WERI-Rb-1 (cell line): ENCODE results near the gene TARBP2.

Experiments used
- DNase-seq: peaks from one replicate; pipeline ENCODE4 v3.0.0-alpha.2; 2020
- H3K27ac ChIP-seq: fragments of 250-450 bp; sonication (Bioruptor Pico); 2 replicates; pipeline ENCODE4 v1.5.1; 2020; ENCODE audit warnings: mild to moderate bottlenecking, moderate library complexity
- H3K27me3 ChIP-seq: fragments of 250-450 bp; sonication (Bioruptor Pico); 2 replicates; pipeline ENCODE4 v1.5.1; 2021; ENCODE audit warnings: mild to moderate bottlenecking, low read depth, moderate library complexity; ENCODE audit not compliant: insufficient read depth, severe bottlenecking
- H3K36me3 ChIP-seq: fragments of 250-450 bp; sonication (Bioruptor Pico); 2 replicates; pipeline ENCODE4 v1.5.1; 2020; ENCODE audit warnings: mild to moderate bottlenecking, moderate library complexity
- H3K4me3 ChIP-seq: 2 replicates; pipeline ENCODE4 v1.5.1; 2011; ENCODE audit warnings: low read depth, mild to moderate bottlenecking, control low read depth, low read length
- H3K9me3 ChIP-seq: fragments of 250-450 bp; sonication (Bioruptor Pico); 2 replicates; pipeline ENCODE4 v1.5.1; 2021; ENCODE audit warnings: mild to moderate bottlenecking, moderate library complexity; ENCODE audit not compliant: severe bottlenecking
- TF ChIP-seq, protein P1 (sequence below): IDR thresholded peaks from 2 replicates; pipeline ENCODE4 v1.5.1; 2011; ENCODE audit warnings: low read depth, mild to moderate bottlenecking, control low read depth, inconsistent platforms, low read length

Gene TARBP2

DNA sequence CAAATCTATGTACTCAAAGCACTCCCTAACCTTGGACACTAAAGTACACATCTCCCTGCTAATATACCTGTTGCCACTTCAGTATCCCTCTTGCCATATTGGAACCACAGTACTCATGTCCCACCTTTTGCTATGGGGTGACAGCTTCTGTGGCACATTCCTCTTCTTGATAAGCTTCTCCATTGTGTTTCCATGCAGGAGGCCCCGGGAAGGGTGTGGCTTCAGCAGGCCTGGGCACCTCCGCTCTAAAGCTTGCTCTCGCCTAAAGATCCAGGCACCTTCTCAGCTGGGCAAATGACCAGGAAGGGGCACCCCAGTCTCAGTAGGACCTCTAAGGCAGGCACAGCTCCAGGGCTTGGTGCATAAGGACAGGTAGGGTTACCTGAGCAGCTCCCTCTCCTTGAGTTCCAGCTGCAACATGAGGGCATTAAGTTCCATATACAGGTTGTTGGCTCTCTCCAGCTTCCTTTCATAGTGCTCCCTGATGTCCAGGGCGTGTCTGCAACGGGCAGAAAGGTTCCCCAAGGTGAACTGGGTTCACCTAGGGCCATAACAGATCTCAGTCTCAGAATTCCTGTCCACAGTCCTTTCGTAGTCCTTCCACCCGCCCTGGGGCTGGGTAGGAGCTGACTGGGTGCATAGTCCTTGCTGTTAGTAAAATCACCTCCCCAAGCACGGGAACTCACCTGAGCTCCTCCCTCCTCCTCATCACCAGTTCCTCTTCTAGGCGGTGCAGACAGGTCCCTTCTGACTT is 17.7 kb upstream of the TARBP2 start:
- Histone ChIP-seq H3K27me3 (no peaks in the 10 kb centered on the region), H3K27ac (no peak overlapping the region), H3K9me3 (no peaks in the 10 kb centered on the region), H3K36me3 (peaks cover 87% of the 10 kb centered on the region), H3K4me3 (no peak overlapping the region)
- no peak for DNase-seq
- TF ChIP-seq, protein P1, sequence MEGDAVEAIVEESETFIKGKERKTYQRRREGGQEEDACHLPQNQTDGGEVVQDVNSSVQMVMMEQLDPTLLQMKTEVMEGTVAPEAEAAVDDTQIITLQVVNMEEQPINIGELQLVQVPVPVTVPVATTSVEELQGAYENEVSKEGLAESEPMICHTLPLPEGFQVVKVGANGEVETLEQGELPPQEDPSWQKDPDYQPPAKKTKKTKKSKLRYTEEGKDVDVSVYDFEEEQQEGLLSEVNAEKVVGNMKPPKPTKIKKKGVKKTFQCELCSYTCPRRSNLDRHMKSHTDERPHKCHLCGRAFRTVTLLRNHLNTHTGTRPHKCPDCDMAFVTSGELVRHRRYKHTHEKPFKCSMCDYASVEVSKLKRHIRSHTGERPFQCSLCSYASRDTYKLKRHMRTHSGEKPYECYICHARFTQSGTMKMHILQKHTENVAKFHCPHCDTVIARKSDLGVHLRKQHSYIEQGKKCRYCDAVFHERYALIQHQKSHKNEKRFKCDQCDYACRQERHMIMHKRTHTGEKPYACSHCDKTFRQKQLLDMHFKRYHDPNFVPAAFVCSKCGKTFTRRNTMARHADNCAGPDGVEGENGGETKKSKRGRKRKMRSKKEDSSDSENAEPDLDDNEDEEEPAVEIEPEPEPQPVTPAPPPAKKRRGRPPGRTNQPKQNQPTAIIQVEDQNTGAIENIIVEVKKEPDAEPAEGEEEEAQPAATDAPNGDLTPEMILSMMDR: no peak

DNA sequence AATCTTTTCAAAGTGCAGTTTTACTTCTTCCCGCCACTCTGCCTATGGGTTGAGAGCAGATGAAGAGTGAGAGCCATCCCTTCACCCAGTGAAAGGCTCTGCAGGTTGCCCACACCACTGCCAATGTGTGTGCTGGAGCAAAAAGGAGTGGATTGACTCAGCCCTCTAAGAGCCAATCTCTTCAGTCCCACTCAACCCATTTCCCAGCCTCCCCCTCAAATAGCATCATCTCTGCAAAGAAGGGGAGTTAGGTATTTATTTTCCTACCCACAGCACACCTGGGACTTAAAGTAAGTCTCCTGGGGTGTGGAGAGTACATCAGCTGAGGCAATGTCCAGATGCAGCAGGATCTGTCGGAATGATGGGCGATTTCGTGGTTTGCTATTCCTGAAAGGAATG is 17.1 kb upstream of the TARBP2 start:
- Histone ChIP-seq H3K27ac (no peak overlapping the region), H3K4me3 (no peak overlapping the region), H3K36me3 (peaks cover 81% of the 10 kb centered on the region), H3K27me3 (no peaks in the 10 kb centered on the region), H3K9me3 (no peaks in the 10 kb centered on the region)
- TF ChIP-seq, protein P1: no peak
- DNase-seq: no peak

DNA sequence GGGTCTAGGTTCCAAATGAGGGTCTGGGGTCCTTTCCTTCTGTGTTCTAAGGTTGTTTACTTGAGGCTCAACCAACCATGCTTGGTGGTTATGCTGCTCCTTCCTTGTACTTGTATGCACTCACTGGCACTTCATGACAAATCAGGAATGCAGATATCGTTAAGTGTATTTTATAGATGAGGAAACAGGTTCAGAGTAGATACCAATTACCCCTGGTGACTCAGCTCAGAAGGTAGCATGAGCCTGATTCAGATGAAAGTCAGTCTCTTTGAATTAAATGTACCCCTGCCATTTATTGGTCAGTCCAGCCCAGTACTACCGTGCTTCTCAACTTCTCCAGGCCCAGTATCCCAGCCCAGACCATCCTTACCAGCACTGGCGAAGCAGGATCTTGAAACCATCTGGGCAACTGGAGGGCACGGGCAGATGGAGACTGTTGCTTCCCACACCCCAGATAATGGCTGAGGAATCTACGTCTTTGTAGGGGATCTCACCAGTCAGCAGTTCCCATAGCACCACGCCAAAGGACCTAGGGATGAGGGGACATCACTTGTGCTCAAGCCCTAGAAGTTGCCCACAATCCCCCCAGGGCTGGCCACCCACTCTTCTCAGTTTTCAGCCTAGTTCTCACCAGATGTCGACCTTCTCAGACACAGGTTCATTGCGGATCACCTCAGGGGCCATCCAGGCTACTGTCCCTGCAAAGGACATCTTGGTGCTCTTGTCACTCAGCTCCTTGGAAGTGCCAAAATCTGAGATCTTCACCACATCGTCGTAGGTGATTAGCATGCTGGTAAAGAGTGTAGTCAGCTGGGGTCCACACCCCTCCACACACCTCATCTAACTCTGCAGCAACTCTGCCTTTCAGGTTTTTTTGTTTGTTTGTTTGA is 16.2 kb upstream of the TARBP2 start:
- H3K36me3 ChIP-seq: peaks cover 73% of the 10 kb centered on the region
- H3K27ac ChIP-seq: no peak overlapping the region
- H3K4me3 ChIP-seq: no peak overlapping the region
- no peaks in the 10 kb centered on the region for H3K27me3 ChIP-seq
- DNase-seq: no peak
- no peaks in the 10 kb centered on the region for H3K9me3 ChIP-seq
- TF ChIP-seq, protein P1: no peak

DNA sequence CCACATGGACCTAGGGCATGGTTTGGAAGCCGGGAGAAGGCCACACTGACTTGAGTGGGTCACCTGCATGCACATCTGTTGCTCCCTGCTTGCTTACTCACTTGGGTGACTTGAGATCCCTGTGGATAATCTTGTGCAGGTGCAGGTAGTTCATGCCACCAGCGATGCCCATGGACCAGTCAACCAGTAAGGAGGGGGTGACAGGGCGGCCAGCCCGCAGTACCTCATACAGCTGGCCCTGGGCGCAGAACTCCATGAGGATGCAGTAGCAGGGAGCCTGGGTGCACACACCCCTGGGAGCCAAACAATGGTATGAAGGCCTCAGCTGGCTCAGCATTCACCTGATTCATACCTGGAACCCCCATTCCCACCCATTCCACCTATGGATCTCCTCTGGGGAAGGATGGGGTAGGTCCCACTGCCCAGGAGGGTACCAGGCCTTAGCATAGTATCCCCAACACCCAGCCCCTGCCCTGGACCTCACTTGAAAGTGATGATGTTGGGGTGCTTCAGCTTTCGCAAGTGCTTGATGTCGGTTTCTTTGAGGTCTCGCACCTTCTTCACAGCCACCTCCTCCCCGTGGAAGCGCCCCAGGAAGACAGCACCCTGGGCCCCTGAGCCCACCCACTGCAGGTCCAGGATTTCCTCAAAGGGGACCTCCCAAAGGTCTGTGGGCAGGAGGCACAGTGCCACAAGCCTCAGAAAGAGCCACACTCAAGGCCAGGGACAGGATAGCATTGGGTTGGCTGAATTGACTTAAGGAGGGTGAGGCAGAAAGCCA is 14.9 kb upstream of the TARBP2 start:
- no peaks in the 10 kb centered on the region for H3K27me3 ChIP-seq
- no peak overlapping the region for H3K27ac ChIP-seq
- peaks cover 63% of the 10 kb centered on the region for H3K36me3 ChIP-seq
- no peak overlapping the region for H3K4me3 ChIP-seq
- TF ChIP-seq, protein P1: no peak
- H3K9me3 ChIP-seq: no peaks in the 10 kb centered on the region
- no peak for DNase-seq

DNA sequence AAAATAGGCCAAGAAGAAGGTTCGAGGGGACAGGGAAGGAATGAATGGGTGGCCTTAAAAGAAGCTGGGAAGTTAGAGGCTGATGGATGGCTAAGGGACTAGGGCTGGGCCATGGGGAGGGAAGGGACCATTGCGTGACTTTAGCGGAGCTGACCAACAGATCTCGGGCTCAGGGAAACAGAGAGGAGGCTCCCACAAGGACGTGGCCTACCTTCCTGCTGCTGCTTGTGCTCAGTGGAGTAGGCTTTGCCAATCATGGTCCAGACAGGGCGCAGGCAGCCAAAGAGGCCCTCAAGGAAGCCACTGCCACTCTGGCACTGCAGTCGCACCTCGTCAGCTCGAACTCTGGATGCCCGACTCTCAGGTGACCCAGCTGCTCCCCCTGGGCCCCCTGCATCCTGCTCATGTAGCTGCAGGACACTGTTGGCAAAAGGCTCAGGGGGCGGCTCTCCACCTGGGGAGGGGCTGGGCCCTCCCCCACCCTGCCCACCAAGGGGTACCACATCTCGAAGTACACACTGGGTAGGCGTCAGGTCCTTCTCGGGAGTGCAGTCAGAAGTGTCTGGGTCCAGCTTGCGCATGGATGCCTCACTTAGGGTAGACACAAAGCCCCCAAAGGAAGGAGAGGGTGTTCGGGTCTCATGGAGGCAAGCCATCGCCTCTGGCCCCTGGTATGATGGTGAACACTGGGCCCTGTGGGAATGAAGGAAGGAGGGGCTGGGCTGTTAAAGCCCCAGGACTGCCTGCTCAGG is 14.2 kb upstream of the TARBP2 start:
- Histone ChIP-seq H3K27ac (no peak overlapping the region), H3K9me3 (no peaks in the 10 kb centered on the region), H3K27me3 (no peaks in the 10 kb centered on the region), H3K4me3 (no peak overlapping the region), H3K36me3 (peaks cover 55% of the 10 kb centered on the region)
- TF ChIP-seq, protein P1: no peak
- no peak for DNase-seq
